HepG2 (cell line): ENCODE data around the gene DHX57. TPM values are rescaled to one million over a fixed set of nuclear protein-coding genes. Genes with fewer than 3 reads are reported as not detected.

Experiments
- ETV5 ChIP-seq: IDR thresholded peaks from 2 replicates; pipeline ENCODE4 v1.6.1; 2018; ENCODE audit warnings: missing biosample characterization, missing genetic modification reagents, inconsistent platforms, borderline replicate concordance
- FOXC1 ChIP-seq: sonication (generic); formaldehyde crosslinking; IDR thresholded peaks from 2 replicates; pipeline ENCODE4 v1.8.0; 2022; ENCODE audit warnings: mild to moderate bottlenecking, missing genetic modification reagents, borderline replicate concordance
- FOXO4 ChIP-seq: sonication (generic); formaldehyde crosslinking; conservative IDR thresholded peaks from 2 replicates; pipeline ENCODE4 v1.8.1; 2023; ENCODE audit warnings: missing genetic modification reagents
- KAT2B ChIP-seq: fragments of 150-350 bp; IDR thresholded peaks from 2 replicates; pipeline ENCODE4 v1.6.1; 2014; ENCODE audit warnings: low read depth, low read length, borderline replicate concordance
- KDM5B ChIP-seq: sonication (generic); formaldehyde crosslinking; IDR thresholded peaks from 2 replicates; pipeline ENCODE4 v1.4.0; 2020; ENCODE audit warnings: missing genetic modification reagents, mild to moderate bottlenecking, borderline replicate concordance
- MEIS1 ChIP-seq: sonication (generic); formaldehyde crosslinking; IDR thresholded peaks from 2 replicates; pipeline ENCODE4 v1.9.0; 2021; ENCODE audit warnings: mild to moderate bottlenecking, missing genetic modification reagents, moderate library complexity, borderline replicate concordance
- MEIS2 ChIP-seq: sonication (generic); formaldehyde crosslinking; IDR thresholded peaks from 2 replicates; pipeline ENCODE4 v1.9.0; 2021; ENCODE audit warnings: mild to moderate bottlenecking, missing genetic modification reagents
- MYC ChIP-seq: sonication (generic); formaldehyde crosslinking; IDR thresholded peaks from 2 replicates; pipeline ENCODE4 v1.9.0; 2021; ENCODE audit warnings: missing genetic modification reagents, borderline replicate concordance
- MYNN ChIP-seq: sonication (generic); formaldehyde crosslinking; IDR thresholded peaks from 2 replicates; pipeline ENCODE4 v1.4.0; 2020; ENCODE audit warnings: mild to moderate bottlenecking, low read depth, missing genetic modification reagents
- NFIC ChIP-seq: IDR thresholded peaks from 2 replicates; pipeline ENCODE4 v1.6.1; 2012; ENCODE audit warnings: mild to moderate bottlenecking, low read length, inconsistent platforms
- SALL1 ChIP-seq: sonication (generic); formaldehyde crosslinking; IDR thresholded peaks from 2 replicates; pipeline ENCODE4 v1.8.0; 2022; ENCODE audit warnings: mild to moderate bottlenecking, missing genetic modification reagents
- SATB2 ChIP-seq: sonication (generic); formaldehyde crosslinking; IDR thresholded peaks from 2 replicates; pipeline ENCODE4 v1.5.0; 2020; ENCODE audit warnings: missing genetic modification reagents
- SIN3B ChIP-seq: fragments of 150-350 bp; IDR thresholded peaks from 2 replicates; pipeline ENCODE4 v1.6.1; 2014; ENCODE audit warnings: low read length
- SOX6 ChIP-seq, 2 experiments: fragments of 450-650 bp in 1 of 2; sonication (generic) in 1 of 2; formaldehyde crosslinking in 1 of 2; IDR thresholded peaks; 2 replicates each; pipeline versions ENCODE4 v1.4.0 to v1.6.1; 2017 to 2020; ENCODE audit warnings: antibody characterized with exemption in 1 of 2, mild to moderate bottlenecking in 1 of 2, missing genetic modification reagents in 1 of 2
- ZFP62 ChIP-seq: sonication (generic); formaldehyde crosslinking; IDR thresholded peaks from 2 replicates; pipeline ENCODE4 v1.4.0; 2020; ENCODE audit warnings: missing genetic modification reagents
- ZNF33B ChIP-seq: sonication (generic); formaldehyde crosslinking; IDR thresholded peaks from 2 replicates; pipeline ENCODE4 v1.5.1; 2020; ENCODE audit warnings: mild to moderate bottlenecking, missing genetic modification reagents
- ZNF513 ChIP-seq: sonication (generic); formaldehyde crosslinking; conservative IDR thresholded peaks from 2 replicates; pipeline ENCODE4 v1.5.0; 2020; ENCODE audit warnings: missing genetic modification reagents
- ZNF552 ChIP-seq: sonication (generic); formaldehyde crosslinking; IDR thresholded peaks from 2 replicates; pipeline ENCODE4 v1.9.0; 2022; ENCODE audit warnings: missing genetic modification reagents, mild to moderate bottlenecking, borderline replicate concordance
- ZNF800 ChIP-seq: sonication (generic); formaldehyde crosslinking; IDR thresholded peaks from 2 replicates; pipeline ENCODE4 v1.4.0; 2020; ENCODE audit warnings: missing genetic modification reagents
- polyA plus RNA-seq, 8 experiments: library from polyadenylated mRNA; depleted of rRNA in 3 of 8; stranded (reverse) in 7 of 8; unstranded in 1 of 8; fragments of >200 nt; fragmentation: Illumina TruSeq in 4 of 8; extraction: Trizol in 4 of 8; gene quantifications; 2 replicates each; pipeline versions ENCODE4 v1.2.1 to v1.2.3, GENCODE V29; 2011 to 2016; ENCODE audit warnings: low read depth in 4 of 8, missing spikeins in 1 of 8, mixed read lengths in 1 of 8; ENCODE audit not compliant: insufficient read depth in 1 of 8
- total RNA-seq, 5 experiments: library from RNA; depleted of rRNA; stranded (reverse); fragments of >200 nt; fragmentation: Illumina TruSeq; extraction: Trizol; gene quantifications; 2 replicates each; pipeline ENCODE4 v1.2.3, GENCODE V29; 2016; ENCODE audit warnings: low read depth in 1 of 5
- TF ChIP-seq, protein P1 (sequence below): sonication (generic); formaldehyde crosslinking; IDR thresholded peaks from 2 replicates; pipeline ENCODE4 v1.5.0; 2020; ENCODE audit warnings: missing genetic modification reagents
- TF ChIP-seq, protein P2 (sequence below): sonication (generic); formaldehyde crosslinking; IDR thresholded peaks from 2 replicates; pipeline ENCODE4 v1.9.0; 2021; ENCODE audit warnings: missing genetic modification reagents, borderline replicate concordance

DHX57 gene
- total and polyA plus RNA-seq, 2 of the 13 experiments (the other 11 are each of a cell fraction or from before 2014, with no cell fraction given), result 9.2 to 24.2 TPM

DNA sequence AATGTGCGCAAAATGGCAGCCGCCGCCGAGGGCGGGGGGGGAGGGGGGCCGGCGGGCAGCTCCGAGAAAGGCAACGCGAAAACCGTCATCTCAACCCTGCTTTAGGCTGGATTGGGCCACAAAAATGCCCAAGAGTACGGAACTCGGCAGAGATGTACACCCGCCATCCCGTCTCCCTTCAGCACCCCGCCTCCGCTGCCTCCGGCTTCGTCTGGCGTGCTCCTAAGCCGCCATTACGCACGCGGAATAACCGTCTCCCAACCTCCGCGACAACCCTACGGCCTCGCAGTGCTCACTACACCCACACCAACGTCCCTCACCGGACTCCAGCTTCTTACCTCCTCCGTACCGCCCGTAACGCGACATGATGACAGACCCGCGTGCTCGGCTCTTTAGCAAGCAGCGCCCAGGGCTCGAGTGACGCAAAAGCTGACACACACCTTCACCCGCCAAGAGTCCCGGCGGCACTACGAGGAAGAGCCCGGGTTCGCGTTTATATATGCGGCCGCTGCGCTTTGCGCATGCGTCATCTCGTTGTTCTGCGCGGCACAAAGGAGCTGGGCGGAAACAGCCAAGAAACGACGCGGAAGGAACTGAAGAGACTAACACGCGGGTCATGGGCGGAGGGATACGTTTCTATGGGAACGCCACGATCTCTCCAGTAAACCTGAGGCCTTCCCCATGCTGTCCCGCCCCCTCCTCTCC, 124.7 kb downstream of the DHX57 start, which contains the start of gene SRSF7 (continued):
- TF ChIP-seq FOXC1 (CRISPR knock-in tag), result peak; percentile 73; the same call in 1 of the 2 replicates
- TF ChIP-seq ZNF513 (CRISPR knock-in tag), result 0 out of 2 replicates have a peak, but pooled peaks have one; percentile 70
- TF ChIP-seq, protein P1, sequence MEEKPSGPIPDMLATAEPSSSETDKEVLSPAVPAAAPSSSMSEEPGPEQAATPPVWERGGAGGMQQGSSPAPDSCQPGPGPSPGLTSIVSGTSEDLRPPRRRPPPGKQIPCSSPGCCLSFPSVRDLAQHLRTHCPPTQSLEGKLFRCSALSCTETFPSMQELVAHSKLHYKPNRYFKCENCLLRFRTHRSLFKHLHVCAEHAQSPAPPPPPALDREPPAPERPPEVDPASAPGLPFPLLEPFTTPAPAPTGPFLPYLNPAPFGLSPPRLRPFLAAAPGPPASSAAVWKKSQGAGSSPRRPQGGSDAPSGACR, result peak; percentile 86
- peak; percentile 96 for TF ChIP-seq ZNF33B (CRISPR knock-in tag)
- TF ChIP-seq ETV5 (CRISPR knock-in tag), result peak; percentile 80
- no peak for TF ChIP-seq SOX6 (IDR thresholded peaks at IDR 0.05)
- TF ChIP-seq SOX6 (CRISPR knock-in tag; IDR thresholded peaks at IDR 0.05), result peak; percentile 92
- no peak for TF ChIP-seq KAT2B
- peak; percentile 96; the same call in 1 of the 2 replicates for TF ChIP-seq FOXO4 (CRISPR knock-in tag)
- TF ChIP-seq MEIS1 (CRISPR knock-in tag), result no peak
- peak; percentile 67 for TF ChIP-seq SIN3B
- peak; percentile 99 for TF ChIP-seq MYC (CRISPR knock-in tag)
- no peak for TF ChIP-seq SATB2 (CRISPR knock-in tag)
- no peak for TF ChIP-seq ZFP62 (CRISPR knock-in tag)
- peak; percentile 87 for TF ChIP-seq KDM5B (CRISPR knock-in tag)
- no peak; the same call in 1 of the 2 replicates for TF ChIP-seq MYNN (CRISPR knock-in tag)
- TF ChIP-seq ZNF800 (CRISPR knock-in tag), result peak; percentile 78
- no peak for TF ChIP-seq NFIC
- peak; percentile 94 for TF ChIP-seq SALL1
- TF ChIP-seq MEIS2 (CRISPR knock-in tag), result no peak; the same call in 1 of the 2 replicates
- TF ChIP-seq ZNF552, result 0 out of 2 replicates have a peak, but pooled peaks have one; percentile 58
- TF ChIP-seq, protein P2, sequence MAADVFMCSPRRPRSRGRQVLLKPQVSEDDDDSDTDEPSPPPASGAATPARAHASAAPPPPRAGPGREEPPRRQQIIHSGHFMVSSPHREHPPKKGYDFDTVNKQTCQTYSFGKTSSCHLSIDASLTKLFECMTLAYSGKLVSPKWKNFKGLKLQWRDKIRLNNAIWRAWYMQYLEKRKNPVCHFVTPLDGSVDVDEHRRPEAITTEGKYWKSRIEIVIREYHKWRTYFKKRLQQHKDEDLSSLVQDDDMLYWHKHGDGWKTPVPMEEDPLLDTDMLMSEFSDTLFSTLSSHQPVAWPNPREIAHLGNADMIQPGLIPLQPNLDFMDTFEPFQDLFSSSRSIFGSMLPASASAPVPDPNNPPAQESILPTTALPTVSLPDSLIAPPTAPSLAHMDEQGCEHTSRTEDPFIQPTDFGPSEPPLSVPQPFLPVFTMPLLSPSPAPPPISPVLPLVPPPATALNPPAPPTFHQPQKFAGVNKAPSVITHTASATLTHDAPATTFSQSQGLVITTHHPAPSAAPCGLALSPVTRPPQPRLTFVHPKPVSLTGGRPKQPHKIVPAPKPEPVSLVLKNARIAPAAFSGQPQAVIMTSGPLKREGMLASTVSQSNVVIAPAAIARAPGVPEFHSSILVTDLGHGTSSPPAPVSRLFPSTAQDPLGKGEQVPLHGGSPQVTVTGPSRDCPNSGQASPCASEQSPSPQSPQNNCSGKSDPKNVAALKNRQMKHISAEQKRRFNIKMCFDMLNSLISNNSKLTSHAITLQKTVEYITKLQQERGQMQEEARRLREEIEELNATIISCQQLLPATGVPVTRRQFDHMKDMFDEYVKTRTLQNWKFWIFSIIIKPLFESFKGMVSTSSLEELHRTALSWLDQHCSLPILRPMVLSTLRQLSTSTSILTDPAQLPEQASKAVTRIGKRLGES, result 0 out of 2 replicates have a peak, but pooled peaks have one; percentile 45
